Breast epithelium (tissue), 3 donors: ENCODE data around the gene MECR.

Source experiments
- CTCF ChIP-seq, 3 donors: fragments of 450-650 bp; IDR thresholded peaks; one replicate each; pipeline ENCODE4 v1.5.1; 2016 to 2017; ENCODE audit warnings: antibody characterized with exemption in 3 of 3, mild to moderate bottlenecking in 3 of 3, moderate library complexity in 3 of 3
- POLR2A ChIP-seq: fragments of 450-650 bp; IDR thresholded peaks from one replicate; pipeline ENCODE4 v1.6.1; 2016; ENCODE audit warnings: antibody characterized with exemption, mild to moderate bottlenecking, moderate library complexity
- POLR2AphosphoS5 ChIP-seq, 3 donors: sonication (generic); formaldehyde crosslinking; IDR thresholded peaks; one replicate each; pipeline ENCODE4 v1.6.1; 2017; ENCODE audit warnings: antibody characterized with exemption in 3 of 3

GRCh38 chr1:29259802-29260441 lies 29.2 kb upstream of the MECR start:
- TF ChIP-seq POLR2A, result no peak
- no peak for TF ChIP-seq CTCF (IDR thresholded peaks at IDR 0.05)
- TF ChIP-seq POLR2AphosphoS5 (IDR thresholded peaks at IDR 0.05), result no peak
